Hippocampal formation (tissue), 2 donors: ENCODE measurements around the gene CPOX.

Experiments used
- DNase-seq, 2 donors: peaks; one replicate each; lab custom pipeline; 2025; lab: John Stamatoyannopoulos, UW

The CPOX gene

GRCh38 chr3:98534734-98535133 is 58.7 kb downstream of the CPOX start:
- DNase-seq, result no peak

DNA sequence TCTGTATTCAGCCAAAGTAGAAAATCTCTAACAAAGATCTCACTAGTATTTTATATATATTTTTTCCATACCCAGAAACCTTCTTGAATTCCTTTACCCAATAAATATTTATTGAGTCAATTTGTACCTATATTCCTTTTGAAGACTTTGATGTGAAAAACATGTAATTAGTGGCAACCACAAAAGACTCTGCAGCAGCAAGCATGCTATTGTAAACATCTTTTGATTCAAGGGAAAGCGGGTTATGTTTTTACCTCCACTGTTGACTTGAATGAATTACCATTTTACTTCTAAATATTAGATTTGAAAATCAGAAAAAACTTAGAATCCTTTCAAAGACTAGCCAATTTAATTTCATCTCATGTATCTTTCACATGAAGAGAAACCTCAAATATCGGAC is 59.2 kb downstream of the CPOX start:
- no peak for DNase-seq

GRCh38 chr3:98532709-98533571 is 60.5 kb downstream of the CPOX start:
- DNase-seq, result no peak

DNA sequence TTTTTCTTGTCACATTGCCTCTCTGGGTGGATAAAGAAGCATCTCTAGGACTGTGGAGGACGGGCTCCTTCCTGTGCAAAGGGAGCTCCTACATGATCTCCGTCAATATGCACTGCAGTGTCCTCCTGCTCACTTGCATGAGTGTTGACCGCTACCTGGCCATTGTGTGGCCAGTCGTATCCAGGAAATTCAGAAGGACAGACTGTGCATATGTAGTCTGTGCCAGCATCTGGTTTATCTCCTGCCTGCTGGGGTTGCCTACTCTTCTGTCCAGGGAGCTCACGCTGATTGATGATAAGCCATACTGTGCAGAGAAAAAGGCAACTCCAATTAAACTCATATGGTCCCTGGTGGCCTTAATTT is 61.2 kb downstream of the CPOX start:
- no peak for DNase-seq

DNA sequence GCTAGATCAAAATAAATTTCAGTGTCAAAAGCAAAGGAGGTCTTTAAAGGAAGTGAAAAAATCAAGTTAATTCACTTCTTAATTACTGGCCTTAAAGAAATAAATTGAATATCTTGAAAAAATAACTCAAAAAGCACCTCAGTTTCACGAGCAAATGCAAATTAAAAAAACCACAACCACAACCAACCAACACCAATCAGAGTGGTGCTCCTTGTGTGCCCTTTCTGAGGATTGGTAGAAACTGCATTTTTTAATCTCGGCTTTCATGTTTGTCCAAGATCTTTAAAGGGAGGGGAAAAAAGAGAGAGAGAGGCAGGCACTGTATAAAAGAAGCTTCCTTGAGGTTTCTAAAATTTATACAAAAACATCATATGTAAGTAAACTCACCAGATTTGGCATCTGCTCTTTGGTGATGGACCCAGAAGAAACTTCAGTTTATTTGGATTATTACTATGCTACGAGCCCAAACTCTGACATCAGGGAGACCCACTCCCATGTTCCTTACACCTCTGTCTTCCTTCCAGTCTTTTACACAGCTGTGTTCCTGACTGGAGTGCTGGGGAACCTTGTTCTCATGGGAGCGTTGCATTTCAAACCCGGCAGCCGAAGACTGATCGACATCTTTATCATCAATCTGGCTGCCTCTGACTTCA is 61.7 kb downstream of the CPOX start, which contains the start of gene GPR15:
GPR15 (plus strand) TSS at position 357 of the 653 bp plus-strand sequence; CDS start at position 413, 56 bp downstream.
- no peak for DNase-seq

DNA sequence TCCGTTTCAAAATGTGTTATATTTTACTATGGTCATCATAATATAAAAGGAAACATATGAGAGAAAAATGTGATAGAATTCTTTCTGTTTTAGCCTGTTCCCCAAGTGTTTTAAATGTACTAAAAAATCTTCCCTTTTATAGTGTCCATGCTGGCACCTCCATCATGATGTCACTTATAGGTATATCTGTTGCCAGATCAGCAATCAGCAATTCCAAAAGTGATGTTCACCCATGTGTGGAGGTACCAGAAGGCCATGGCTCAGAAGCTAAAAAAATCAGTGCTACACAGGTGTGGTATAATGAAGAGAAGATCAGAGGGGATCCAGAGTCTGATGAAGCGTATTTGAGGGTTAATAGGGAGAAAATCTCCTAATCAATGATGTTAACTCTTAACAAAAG is 62.7 kb downstream of the CPOX start:
- DNase-seq, result no peak

DNA sequence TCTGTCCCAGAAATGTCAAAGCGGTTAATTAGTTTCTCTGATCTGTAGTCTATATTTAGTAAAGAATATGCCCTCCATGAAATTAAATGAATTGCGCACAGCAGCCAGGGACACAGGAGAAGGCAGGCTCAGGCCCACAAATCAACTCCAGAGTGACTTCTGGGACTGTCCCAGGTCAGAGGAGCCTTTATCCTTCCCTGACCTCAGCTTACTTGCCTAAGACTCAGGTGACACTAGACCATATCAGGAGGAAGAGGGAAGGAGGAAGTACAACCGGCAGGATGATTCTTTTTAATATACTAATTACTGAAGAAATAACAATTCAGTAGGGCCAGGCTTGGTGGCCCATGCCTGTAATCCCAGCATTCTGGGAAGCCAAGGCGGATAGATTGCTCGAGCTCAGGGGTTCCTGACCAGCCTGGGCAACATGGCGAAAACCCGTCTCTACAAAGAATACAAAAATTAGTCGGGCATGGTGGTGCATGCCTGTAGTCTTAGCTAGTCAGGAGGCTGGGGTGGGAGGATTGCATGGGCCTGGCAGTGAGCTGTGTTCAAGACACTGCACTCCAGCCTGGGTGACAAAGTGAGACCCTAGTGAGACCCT is 63.5 kb downstream of the CPOX start:
- no peak for DNase-seq
